Measurements from ENCODE around the gene STAU1.
"Not testable (repeated sequence)": the region's sequence is repeated elsewhere in the genome, so short reads cannot be mapped to it uniquely, and the experiment has no call there.

STAU1 gene

GRCh38 chr20:49123982-49124381, 64.2 kb downstream of the STAU1 start:
- no peak for DNase-seq (ENCODE audit: low read depth in 2 of 2, low spot score in 1 of 2)

DNA sequence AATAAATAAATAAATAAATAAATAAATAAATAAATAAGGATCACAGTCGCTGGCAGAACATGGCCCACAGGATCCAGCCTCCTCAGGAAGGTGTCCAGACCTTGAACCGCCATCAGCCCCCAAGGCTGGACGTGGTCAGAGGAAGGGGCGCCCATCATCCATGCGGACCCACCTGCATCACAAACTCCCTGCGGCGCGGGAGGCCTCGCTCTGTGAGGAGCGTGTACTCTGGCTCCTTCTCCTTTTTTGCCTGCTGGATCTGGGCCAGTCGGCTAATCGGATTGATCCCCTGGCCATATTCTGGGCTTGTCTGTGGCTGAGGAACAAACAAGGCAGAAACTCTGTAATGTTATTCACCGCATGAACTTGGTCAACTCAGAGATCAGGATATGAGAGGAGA, 65.2 kb downstream of the STAU1 start:
- DNase-seq (ENCODE audit: low read depth in 2 of 2, low spot score in 1 of 2): no peak

DNA sequence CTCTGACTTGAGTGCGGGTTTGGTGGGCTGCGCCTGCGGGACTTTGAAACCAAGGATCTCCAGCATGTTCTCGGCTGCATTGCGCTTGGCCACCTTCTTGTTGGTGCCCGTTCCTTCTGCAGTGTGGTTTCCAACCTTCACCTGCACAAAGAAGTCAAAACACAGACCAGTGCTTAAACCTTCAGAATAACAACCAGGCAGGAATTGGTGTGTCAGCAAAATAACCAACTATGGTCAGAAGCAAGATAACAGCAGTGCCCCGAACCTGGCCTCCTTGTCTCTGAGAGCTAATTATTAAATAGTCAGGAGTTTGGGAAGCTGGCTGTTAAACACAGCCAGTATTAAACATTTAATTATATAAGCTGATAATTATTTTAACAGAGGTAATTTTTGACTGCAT, 68.1 kb downstream of the STAU1 start:
- DNase-seq (ENCODE audit: low read depth in 2 of 2, low spot score in 1 of 2): no peak

GRCh38 chr20:49118307-49118706, 69.8 kb downstream of the STAU1 start:
- no peak for DNase-seq (ENCODE audit: low read depth in 2 of 2, low spot score in 1 of 2)

GRCh38 chr20:49115564-49115963, 72.6 kb downstream of the STAU1 start:
- DNase-seq (ENCODE audit: low read depth in 2 of 2, low spot score in 1 of 2): no peak

DNA sequence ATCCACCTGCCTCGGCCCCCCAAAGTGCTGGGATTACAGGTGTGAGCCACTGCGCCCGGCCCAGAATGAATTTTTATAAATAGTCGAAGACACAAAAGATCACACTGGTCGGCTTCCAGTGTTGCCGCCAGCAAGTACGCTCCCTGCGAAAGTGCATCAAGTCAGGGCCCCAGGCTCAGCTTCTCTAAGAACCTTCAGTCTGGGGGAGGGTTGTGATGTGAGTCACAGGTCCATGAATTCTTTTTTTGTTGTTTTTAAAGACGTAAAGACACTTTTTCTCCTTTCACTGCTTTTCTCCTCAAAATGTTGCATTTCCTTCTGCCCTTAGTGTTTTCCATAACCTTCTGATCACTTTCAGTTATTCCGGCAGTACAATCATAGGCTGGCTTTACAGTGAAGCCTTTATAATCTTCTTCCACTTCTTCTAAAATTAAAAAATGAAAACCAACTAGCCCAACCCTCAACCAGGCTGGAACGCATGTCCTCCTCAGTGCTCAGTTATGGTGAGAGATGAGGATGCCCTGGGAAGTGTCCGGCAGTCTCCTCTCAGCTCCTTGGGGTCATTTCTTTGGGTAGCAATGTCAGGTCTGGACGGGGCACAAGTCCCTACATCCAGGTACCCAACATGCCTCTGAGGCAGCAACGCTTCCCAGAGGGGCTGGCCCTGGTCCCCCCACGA, 75.4 kb downstream of the STAU1 start:
- DNase-seq (ENCODE audit: low read depth in 2 of 2, low spot score in 1 of 2): no peak

GRCh38 chr20:49110767-49111694, 77.1 kb downstream of the STAU1 start:
- no peak for DNase-seq (ENCODE audit: low read depth in 2 of 2, low spot score in 1 of 2)

- DNase-seq (ENCODE audit: low read depth in 2 of 2, low spot score in 1 of 2): no peak
Measured at GRCh38 chr20:49106328-49106727, 81.8 kb downstream of the STAU1 start.

DNA sequence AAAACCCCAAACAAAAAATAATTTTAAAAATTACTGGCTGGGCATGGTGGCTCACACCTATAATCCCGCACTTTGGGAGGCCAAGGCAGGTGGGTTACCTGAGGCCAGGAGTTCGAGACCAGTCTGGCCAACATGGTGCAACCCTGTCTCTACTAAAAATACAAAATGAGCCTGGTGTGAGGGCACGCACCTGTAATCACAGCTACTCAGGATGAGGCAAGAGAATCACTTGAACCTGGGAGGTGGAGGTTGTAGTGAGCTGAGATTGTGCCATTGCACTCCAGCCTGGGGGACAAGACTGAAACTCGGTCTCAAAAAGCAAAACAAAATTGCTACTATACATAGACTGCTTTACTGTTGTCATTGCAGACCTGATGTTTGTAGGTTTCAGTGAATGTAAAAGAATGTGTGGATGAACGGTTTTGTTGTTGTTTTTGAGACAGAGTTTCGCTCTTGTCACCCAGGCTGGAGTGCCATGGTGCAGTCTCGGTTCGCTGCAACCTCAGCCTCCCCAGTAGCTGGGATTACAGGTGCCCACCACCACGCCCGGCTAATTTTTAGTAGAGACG, 83.1 kb downstream of the STAU1 start:
- not testable (repeated sequence) for DNase-seq (ENCODE audit: low read depth in 2 of 2, low spot score in 1 of 2)

GRCh38 chr20:49104365-49104648, 83.8 kb downstream of the STAU1 start:
- DNase-seq (ENCODE audit: low read depth in 2 of 2, low spot score in 1 of 2): no peak

DNA sequence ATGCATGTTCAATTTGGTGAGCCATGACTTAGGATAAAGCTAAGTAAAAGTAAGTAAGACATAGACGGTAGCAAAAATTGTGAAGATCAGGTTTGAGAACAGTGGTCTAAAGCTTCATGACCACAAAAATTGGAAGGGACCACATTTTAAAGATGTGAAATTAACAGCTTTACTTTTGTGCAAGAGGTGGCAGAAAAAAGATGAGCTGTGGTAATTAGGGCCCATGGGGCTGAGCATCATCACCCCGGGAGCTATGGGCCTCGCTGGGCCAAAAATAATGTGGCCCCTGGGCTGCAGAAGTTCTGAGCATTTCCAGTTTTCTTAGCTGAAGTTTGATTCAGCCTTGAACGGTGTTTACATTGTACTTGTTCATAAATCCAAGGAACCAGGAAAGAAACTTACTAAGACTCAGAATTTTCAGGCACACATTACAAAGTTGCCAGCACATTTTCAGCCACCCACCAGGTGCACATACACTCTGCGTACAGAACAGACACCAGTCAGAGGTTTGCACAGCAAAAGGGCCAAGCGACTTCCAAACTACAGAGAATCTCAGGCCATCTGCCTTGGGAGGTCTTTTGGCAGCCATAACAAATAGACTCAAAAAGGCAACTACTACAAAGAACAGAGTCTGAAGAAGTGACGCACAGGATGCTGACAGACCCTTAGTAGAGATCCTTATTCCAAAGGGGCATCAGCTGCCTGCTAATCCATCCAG, 84.3 kb downstream of the STAU1 start:
- DNase-seq (ENCODE audit: low read depth in 2 of 2, low spot score in 1 of 2): no peak

- no peak for DNase-seq (ENCODE audit: low read depth in 2 of 2, low spot score in 1 of 2)
Measured at GRCh38 chr20:49103019-49103418, 85.1 kb downstream of the STAU1 start.

DNA sequence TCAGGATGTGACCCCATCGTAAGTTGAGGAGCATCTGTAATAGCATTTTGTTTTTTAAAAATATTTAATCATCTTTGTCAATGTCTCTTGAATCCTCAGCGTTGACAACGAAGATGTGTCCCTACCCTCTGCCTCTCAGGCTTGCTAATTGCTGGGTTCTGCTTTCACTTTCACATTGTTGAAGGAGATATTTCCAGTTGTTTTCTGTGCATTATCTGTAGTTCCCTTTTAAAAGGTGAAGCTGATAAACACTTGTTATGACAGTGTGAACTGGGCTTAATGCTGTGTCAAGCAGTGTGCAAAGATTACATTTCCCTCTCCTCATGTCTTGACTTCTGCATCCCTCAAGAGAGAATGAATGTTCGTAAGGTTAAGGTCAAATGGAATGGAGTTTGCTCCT, 87.2 kb downstream of the STAU1 start:
- no peak for DNase-seq (ENCODE audit: low read depth in 2 of 2, low spot score in 1 of 2)

DNA sequence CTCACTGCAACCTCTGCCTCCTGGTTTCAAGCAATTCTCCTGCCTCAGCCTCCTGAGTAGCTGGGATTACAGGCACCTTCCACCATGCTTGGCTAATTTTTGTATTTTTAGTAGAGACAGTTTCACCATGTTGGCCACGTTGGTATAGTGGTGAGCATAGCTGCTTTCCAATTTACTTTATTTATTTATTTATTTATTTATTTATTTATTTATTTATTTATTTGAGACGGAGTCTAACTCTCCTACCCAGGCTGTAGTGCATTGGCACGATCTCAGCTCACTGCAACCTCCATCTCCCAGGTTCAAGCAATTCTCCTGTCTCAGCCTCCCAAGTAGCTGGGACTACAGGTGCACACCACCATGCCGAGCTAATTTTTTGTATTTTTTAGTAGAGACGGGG, 87.8 kb downstream of the STAU1 start:
- not testable (repeated sequence) for DNase-seq (ENCODE audit: low read depth in 2 of 2, low spot score in 1 of 2)

DNA sequence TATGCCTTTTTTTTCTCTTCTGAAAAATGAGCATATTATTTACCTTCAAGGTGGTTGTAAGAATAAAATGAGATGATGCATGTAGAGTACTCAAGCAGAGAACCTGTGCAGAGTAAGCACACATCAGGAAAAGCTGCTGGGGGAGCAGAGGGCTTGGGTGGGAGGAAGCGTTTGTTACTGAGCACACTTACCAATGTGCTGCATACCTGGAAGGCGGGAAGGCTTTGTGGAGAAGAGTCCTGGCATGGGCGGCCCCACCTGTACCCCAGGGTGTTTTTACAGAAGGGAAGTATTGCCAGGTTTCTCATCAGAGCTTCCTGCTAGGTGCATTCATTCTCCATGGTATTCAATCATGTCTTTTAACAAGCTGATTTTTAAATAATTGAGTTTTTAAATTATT, 89.1 kb downstream of the STAU1 start:
- no peak for DNase-seq (ENCODE audit: low read depth in 2 of 2, low spot score in 1 of 2)

DNA sequence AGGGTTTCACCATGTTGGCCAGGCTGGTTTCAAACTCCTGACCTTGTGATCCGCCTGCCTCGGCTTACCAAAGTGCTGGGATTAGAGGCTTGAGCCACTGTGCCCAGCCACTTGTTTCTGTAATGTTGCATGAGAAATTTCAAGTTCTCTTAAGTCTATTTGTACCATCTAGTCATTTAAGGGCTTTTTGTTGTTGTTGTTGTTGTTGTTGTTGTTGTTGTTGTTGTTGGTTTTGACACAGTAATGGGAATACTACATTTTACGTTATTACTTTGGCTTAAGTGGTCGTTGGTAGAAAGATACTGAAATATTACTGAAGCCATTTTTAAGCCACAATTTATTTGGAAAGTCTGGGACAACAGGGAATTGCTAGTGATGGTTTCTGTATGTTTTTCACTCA, 90.0 kb downstream of the STAU1 start:
- no peak for DNase-seq (ENCODE audit: low read depth in 2 of 2, low spot score in 1 of 2)

DNA sequence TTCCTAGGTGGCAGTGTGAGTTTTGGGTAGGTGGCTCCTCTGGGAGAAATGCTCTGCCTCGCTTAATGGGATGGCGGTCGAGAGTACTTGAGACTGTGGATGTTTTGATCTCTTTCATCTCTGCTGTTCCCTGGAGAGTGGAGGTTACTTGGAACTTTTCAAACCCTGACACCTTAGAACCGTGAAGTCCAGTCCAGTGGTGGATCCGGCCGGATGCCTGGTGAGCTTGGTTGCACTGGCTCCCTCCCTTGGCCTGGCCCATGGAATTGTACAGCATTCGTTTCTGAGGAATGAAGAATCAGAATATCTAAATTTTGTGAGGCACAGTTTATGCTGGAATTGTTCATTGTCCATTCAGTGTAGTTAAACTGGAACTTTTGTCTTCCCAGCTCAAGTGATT, 91.0 kb downstream of the STAU1 start:
- no peak for DNase-seq (ENCODE audit: low read depth in 2 of 2, low spot score in 1 of 2)

DNA sequence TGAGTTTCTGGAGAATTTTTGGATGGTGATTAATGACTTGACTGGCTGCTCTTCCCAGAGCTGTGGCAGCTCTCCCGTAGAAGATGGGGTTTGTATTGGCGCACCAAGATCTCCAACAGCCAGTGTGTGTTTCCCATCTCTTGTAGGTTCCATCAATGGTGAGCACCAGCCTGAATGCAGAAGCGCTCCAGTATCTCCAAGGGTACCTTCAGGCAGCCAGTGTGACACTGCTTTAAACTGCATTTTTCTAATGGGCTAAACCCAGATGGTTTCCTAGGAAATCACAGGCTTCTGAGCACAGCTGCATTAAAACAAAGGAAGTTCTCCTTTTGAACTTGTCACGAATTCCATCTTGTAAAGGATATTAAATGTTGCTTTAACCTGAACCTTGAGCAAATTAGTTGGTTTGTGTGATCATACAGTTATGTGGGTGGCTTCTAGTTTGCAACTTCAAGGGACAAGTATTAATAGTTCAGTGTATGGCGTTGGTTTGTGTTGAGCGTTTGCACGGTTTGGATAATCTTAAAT, 91.9 kb downstream of the STAU1 start:
- DNase-seq (ENCODE audit: low read depth in 2 of 2, low spot score in 1 of 2): no peak

DNA sequence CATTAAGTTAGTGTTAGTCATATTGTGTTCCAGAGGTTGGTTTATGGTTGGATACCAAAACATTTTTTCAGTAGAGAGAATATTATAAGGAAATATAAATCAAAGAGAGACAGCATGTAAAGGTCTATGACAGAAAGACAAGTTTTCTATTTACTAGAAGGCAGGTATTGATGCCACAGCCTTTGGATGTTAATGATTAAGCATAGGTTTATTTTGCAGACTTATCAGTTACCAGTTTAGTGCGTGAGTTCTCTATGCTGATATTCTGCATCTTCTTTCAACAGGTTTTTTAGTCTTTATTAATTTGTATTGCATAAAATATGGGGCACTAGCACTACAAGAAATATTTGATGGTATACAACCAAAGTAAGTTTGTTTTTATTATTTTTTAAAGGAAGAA, 96.4 kb downstream of the STAU1 start:
- DNase-seq (ENCODE audit: low read depth in 2 of 2, low spot score in 1 of 2): no peak

DNA sequence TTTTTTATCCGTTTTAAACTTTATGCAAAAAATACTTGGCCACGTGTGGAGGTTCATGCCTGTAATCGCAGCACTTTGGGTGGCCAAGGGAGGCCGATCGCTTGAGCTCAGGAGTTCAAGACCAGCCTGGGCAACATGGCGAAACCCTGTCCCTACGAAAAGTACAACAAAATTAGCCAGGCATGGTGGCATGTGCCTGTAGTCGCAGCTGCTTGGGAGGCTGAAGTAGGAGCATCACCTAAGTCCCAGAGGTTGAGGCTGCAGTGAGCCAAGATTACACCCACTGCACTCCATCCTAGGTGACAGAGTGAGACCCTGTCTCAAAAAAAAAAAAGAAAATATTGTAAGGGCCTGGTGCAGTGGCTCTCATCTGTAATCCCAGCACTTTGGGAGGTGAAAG, 97.0 kb downstream of the STAU1 start:
- no peak for DNase-seq (ENCODE audit: low read depth in 2 of 2, low spot score in 1 of 2)

- DNase-seq (ENCODE audit: low read depth in 2 of 2, low spot score in 1 of 2): not testable (repeated sequence)
Measured at GRCh38 chr20:49082295-49082694, 105.8 kb downstream of the STAU1 start.

DNA sequence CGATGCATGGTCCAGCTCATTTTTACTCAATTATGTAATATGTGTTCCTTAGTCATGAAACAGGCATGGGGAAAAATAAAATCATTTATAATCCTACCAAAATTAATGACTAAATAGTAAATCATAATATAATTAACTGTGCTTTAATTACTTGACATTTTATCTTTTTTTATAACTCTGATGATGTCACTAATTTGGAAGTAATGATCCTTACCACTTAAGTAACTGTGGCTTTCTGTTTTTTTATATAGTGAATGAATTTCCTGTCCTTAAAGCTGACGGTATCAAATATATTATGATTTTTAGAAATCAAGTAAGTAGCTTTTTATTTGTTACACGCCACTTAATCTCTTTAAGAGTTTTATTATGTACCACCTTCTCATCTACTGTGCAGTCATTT, 109.8 kb downstream of the STAU1 start:
- DNase-seq (ENCODE audit: low read depth in 2 of 2, low spot score in 1 of 2): no peak

Data from stimulated activated CD8-positive, alpha-beta memory T cell treated with anti-CD3 and anti-CD28 coated beads, Interleukin-4, amount 100 ng/mL, for 1 hour (primary cell).